Transverse colon (tissue), 4 donors: ENCODE data around the gene VGF. TPM values are rescaled to one million over a fixed set of nuclear protein-coding genes. Genes with fewer than 3 reads are reported as not detected.
"Not testable (repeated sequence)": the region's sequence is repeated elsewhere in the genome, so short reads cannot be mapped to it uniquely, and the experiment has no call there.

Experiments used
- DNase-seq: peaks from one replicate; pipeline ENCODE4 v3.0.0-alpha.2; 2019
- H3K27ac ChIP-seq, 4 donors: fragments of 200-600 bp; sonication (generic); 2 replicates each; pipeline ENCODE4 v1.5.1; 2016 to 2018; ENCODE audit warnings: inconsistent platforms in 4 of 4
- H3K27me3 ChIP-seq: fragments of 200-600 bp; sonication (generic); 2 replicates; pipeline ENCODE4 v1.5.1; 2017; ENCODE audit warnings: inconsistent platforms
- H3K36me3 ChIP-seq, 4 donors: fragments of 200-600 bp; sonication (generic); 2 replicates each; pipeline ENCODE4 v1.5.1; 2017 to 2019; ENCODE audit warnings: inconsistent platforms in 4 of 4
- H3K4me1 ChIP-seq, 4 donors: fragments of 200-600 bp; sonication (generic); 2 replicates each; pipeline ENCODE4 v1.5.1; 2017 to 2020; ENCODE audit warnings: inconsistent platforms in 4 of 4
- H3K4me3 ChIP-seq, 4 donors: fragments of 200-600 bp; sonication (generic); 1 replicate in 1 of 4; 2 replicates in 3 of 4; pipeline versions ENCODE4 v1.5.1 to v1.6.1; 2017 to 2019; ENCODE audit warnings: inconsistent platforms in 4 of 4
- H3K9me3 ChIP-seq, 2 donors: fragments of 200-600 bp; sonication (generic); 2 replicates each; pipeline ENCODE4 v1.5.1; 2017 to 2019; ENCODE audit warnings: inconsistent platforms in 2 of 2
- CTCF ChIP-seq, 5 experiments: fragments of 200-600 bp in 3 of 5; fragments of 450-650 bp in 2 of 5; sonication (generic) in 3 of 5; IDR thresholded peaks; 1 replicate in 2 of 5; 2 replicates in 3 of 5; pipeline ENCODE4 v1.5.1; 2016 to 2017; ENCODE audit warnings: antibody characterized with exemption in 5 of 5, inconsistent platforms in 3 of 5, mild to moderate bottlenecking in 2 of 5, moderate library complexity in 1 of 5
- EP300 ChIP-seq: sonication (generic); formaldehyde crosslinking; IDR thresholded peaks from one replicate; pipeline ENCODE4 v1.6.1; 2017; ENCODE audit warnings: antibody characterized with exemption, low read depth
- POLR2A ChIP-seq: fragments of 450-650 bp; IDR thresholded peaks from one replicate; pipeline ENCODE4 v1.6.1; 2016; ENCODE audit warnings: antibody characterized with exemption, mild to moderate bottlenecking, moderate library complexity
- POLR2AphosphoS5 ChIP-seq, 3 donors: sonication (generic); formaldehyde crosslinking; IDR thresholded peaks; one replicate each; pipeline ENCODE4 v1.6.1; 2016; ENCODE audit warnings: antibody characterized with exemption in 3 of 3
- WGBS, 2 donors: methylation state at CpG; one replicate each; pipeline ENCODE4 v1.1.5; 2018; ENCODE audit warnings: low coverage in 1 of 2; 5-methylcytosine and 5-hydroxymethylcytosine counted together
- in situ Hi-C, 4 donors: fragments of 200-750 bp; cut with MboI; loops; one replicate each; pipeline versions ENCODE4 v1.15.0 to v1.15.1; 2017; ENCODE audit warnings: low sequenced_read_pairs in 3 of 4, low pct_ligation_motif_present in 1 of 4, low pct_unique_long_range_greater_than_20kb in 1 of 4
- intact Hi-C: fragments of 100-400 bp; cut with DNase I; formaldehyde crosslinking; loops from one replicate; pipeline ENCODE4 v1.15.1; 2023; ENCODE audit warnings: low total_unique reads
- small RNA-seq, 4 donors: library from RNA; depleted of rRNA; stranded (forward); fragments of <200 nt; gene quantifications; one replicate each; pipeline ENCODE3, GENCODE V24; 2016
- total RNA-seq, 4 donors: library from RNA; depleted of rRNA; stranded (reverse); fragments of >200 nt; gene quantifications; one replicate each; pipeline ENCODE4 v1.1.0, GENCODE V29; 2016

The VGF gene
- total RNA-seq, 4 donors from 2014 or later, result 0.95 TPM; not detected in 3

- in situ Hi-C loops, result no loop called here
- WGBS, 2 donors, result 65 to 100% methylated on average over 1 to 4 of the region's 8 CpGs
Observed at GRCh38 chr7:101114492-101114891, 50.9 kb downstream of the VGF start.

GRCh38 chr7:101113836-101114235 is 51.5 kb downstream of the VGF start:
- Histone ChIP-seq H3K36me3 (no peaks in the 10 kb centered on the region), H3K9me3 (no peaks in the 10 kb centered on the region), H3K4me3 (no peak overlapping the region), H3K27ac (no peak overlapping the region), H3K4me1 (no peaks in the 10 kb centered on the region), H3K27me3 (no peaks in the 10 kb centered on the region)
- DNase-seq, result no peak
- in situ Hi-C loops (no loop called here), intact Hi-C loops (no loop called here)
- WGBS, 2 donors, result 35 to 75% methylated on average over 2 to 11 of the region's 11 CpGs
- no peak for TF ChIP-seq EP300
- TF ChIP-seq POLR2AphosphoS5 (IDR thresholded peaks at IDR 0.05), result no peak
- TF ChIP-seq POLR2A, result no peak
- no peak for TF ChIP-seq CTCF (IDR thresholded peaks at IDR 0.05)

More at GRCh38 chr7:101114492-101114891, 50.9 kb downstream of the VGF start:
- no peaks in the 10 kb centered on the region for H3K4me1 ChIP-seq
- TF ChIP-seq CTCF (IDR thresholded peaks at IDR 0.05) (no peak), POLR2AphosphoS5 (IDR thresholded peaks at IDR 0.05) (no peak), POLR2A (no peak), EP300 (no peak)
- intact Hi-C loops, result no loop called here
- DNase-seq, result no peak
- no peak overlapping the region for H3K27ac ChIP-seq
- no peaks in the 10 kb centered on the region for H3K9me3 ChIP-seq
- H3K4me3 ChIP-seq, result no peak overlapping the region
- no peaks in the 10 kb centered on the region for H3K36me3 ChIP-seq
- no peaks in the 10 kb centered on the region for H3K27me3 ChIP-seq

GRCh38 chr7:101113140-101113539 is 52.2 kb downstream of the VGF start:
- WGBS, 2 donors, result 91 to 92% methylated on average over 5 to 7 of the region's 7 CpGs
- DNase-seq, H3K27me3 ChIP-seq, H3K36me3 ChIP-seq, H3K9me3 ChIP-seq, H3K27ac ChIP-seq, H3K4me3 ChIP-seq, H3K4me1 ChIP-seq, intact Hi-C loops, in situ Hi-C loops: not testable (repeated sequence)

Small RNAs within 50 kb of the gene (small RNA-seq; reads per million reads assigned to genes)
- 0 reads per million in 4 donors for gene MIR4653

Other genes starting within 250 kb of the VGF start
- gene MUC3A, start 216.0 kb downstream of the VGF start, total RNA-seq, result 100 to 1,000 TPM in 1 of 4 donors, 10 to 100 TPM in 3; 11.7 to 233 (median 64.7) TPM
- gene MUC12, start 196.0 kb downstream of the VGF start, total RNA-seq, result 1,000 to 10,000 TPM in 1 of 4 donors, 100 to 1,000 TPM in 2, 10 to 100 TPM in 1; 90.2 to 2,095 (median 445) TPM
- 100 to 1,000 TPM in 1 of 4 donors, 10 to 100 TPM in 2, under 1 TPM in 1; 0.80 to 102 (median 20.0) TPM for gene MUC17, start 145.5 kb downstream of the VGF start, total RNA-seq
- gene TRIM56, start 80.1 kb downstream of the VGF start, total RNA-seq, result 10 to 100 TPM; 23.8 to 50.0 (median 35.1) TPM
- gene SERPINE1, start 38.5 kb downstream of the VGF start, total RNA-seq, result 10 to 100 TPM in 1 of 4 donors, 1 to 10 TPM in 3; 1.3 to 26.2 (median 5.5) TPM
- 10 to 100 TPM; 18.3 to 87.3 (median 54.0) TPM for gene AP1S1, start 11.1 kb downstream of the VGF start, total RNA-seq
- not detected for gene NAT16, start 14.7 kb upstream of the VGF start, total RNA-seq
- 10 to 100 TPM; 31.7 to 56.9 (median 44.3) TPM for gene MOGAT3, start 35.5 kb upstream of the VGF start, total RNA-seq
- gene PLOD3, start 52.0 kb upstream of the VGF start, total RNA-seq, result 10 to 100 TPM; 48.4 to 81.2 (median 60.8) TPM
- 100 to 1,000 TPM in 1 of 4 donors, 10 to 100 TPM in 3; 50.5 to 106 (median 78.2) TPM for gene ZNHIT1, start 52.6 kb upstream of the VGF start, total RNA-seq
- 10 to 100 TPM; 27.2 to 58.5 (median 45.4) TPM for gene CLDN15, start 72.2 kb upstream of the VGF start, total RNA-seq
- 100 to 1,000 TPM; 159 to 261 (median 187) TPM for gene FIS1, start 79.5 kb upstream of the VGF start, total RNA-seq
- 10 to 100 TPM in 3 of 4 donors, 1 to 10 TPM in 1; 9.4 to 30.6 (median 11.3) TPM for gene IFT22, start 156.2 kb upstream of the VGF start, total RNA-seq
- not detected for gene COL26A1, start 197.3 kb upstream of the VGF start, total RNA-seq